B cell (primary cell): ENCODE results near the gene CHST11. TPM values are rescaled to one million over a fixed set of nuclear protein-coding genes. Genes with fewer than 3 reads are reported as not detected.
A peak's percentile ranks its signal among the peaks of the same experiment; 100 is the strongest.

Experiments used
- ATAC-seq: fragments of 200-7000 bp; cut with Tn5 transposase; one replicate; pipeline ENCODE4 v1.10.0; 2021; ENCODE audit warnings: low read depth, mild to moderate bottlenecking, moderate number of reproducible peaks, moderate library complexity
- CTCF ChIA-PET: fragments of 350-600 bp; sonication (Branson Sonifier 250); formaldehyde crosslinking; loops from one replicate; lab custom pipeline; 2021; ENCODE audit warnings: antibody characterized with exemption, inconsistent platforms; lab: Charles Lee
- POLR2A ChIA-PET: fragments of 350-600 bp; sonication (Branson Sonifier 250); formaldehyde crosslinking; loops from one replicate; lab custom pipeline; 2021; ENCODE audit warnings: antibody characterized with exemption; lab: Charles Lee
- DNase-seq: peaks from one replicate; pipeline ENCODE4 v3.0.0; 2013
- H2AFZ ChIP-seq: 2 replicates; pipeline ENCODE4 v1.6.1; 2012; ENCODE audit warnings: mild to moderate bottlenecking, low read depth, low read length; ENCODE audit not compliant: insufficient read depth, poor library complexity, severe bottlenecking
- H3K27ac ChIP-seq, 2 donors: 1 replicate in 1 of 2; 2 replicates in 1 of 2; pipeline ENCODE4 v1.5.1; 2012 to 2013; ENCODE audit warnings: low read length in 2 of 2, mild to moderate bottlenecking in 2 of 2, moderate library complexity in 1 of 2
- H3K27me3 ChIP-seq, 4 experiments: fragments of 200-600 bp in 1 of 4; sonication (generic) in 1 of 4; replicated peaks in 1 of 4; 1 replicate in 2 of 4; 2 replicates in 2 of 4; pipeline versions ENCODE4 v1.6.1 to v1.7.0; 2013 to 2016; ENCODE audit warnings: low read length in 3 of 4, mild to moderate bottlenecking in 2 of 4, mixed read lengths in 1 of 4, moderate library complexity in 1 of 4; ENCODE audit not compliant: insufficient read depth in 4 of 4, control insufficient read depth in 3 of 4; ENCODE audit errors: control extremely low read depth in 1 of 4
- H3K36me3 ChIP-seq, 2 experiments: replicated peaks in 1 of 2; 1 replicate in 1 of 2; 2 replicates in 1 of 2; pipeline versions ENCODE4 v1.6.1 to v1.7.1; 2013; ENCODE audit warnings: low read length in 1 of 2; ENCODE audit not compliant: insufficient read depth in 2 of 2, control insufficient read depth in 1 of 2; ENCODE audit errors: control extremely low read depth in 1 of 2, extremely low read depth in 1 of 2
- H3K4me1 ChIP-seq, 2 donors: fragments of 200-600 bp in 1 of 2; sonication (generic) in 1 of 2; 1 replicate in 1 of 2; 2 replicates in 1 of 2; pipeline versions ENCODE4 v1.5.1 to v1.6.1; 2013 to 2017; ENCODE audit warnings: low read length in 2 of 2; ENCODE audit not compliant: control insufficient read depth in 2 of 2, insufficient read depth in 2 of 2
- H3K4me2 ChIP-seq: replicated peaks from 2 replicates; pipeline ENCODE3; 2012; ENCODE audit warnings: mild to moderate bottlenecking, low read depth, low read length; ENCODE audit not compliant: poor library complexity, severe bottlenecking
- H3K4me3 ChIP-seq, 5 experiments: fragments of 200-600 bp in 1 of 5; sonication (generic) in 1 of 5; 1 replicate in 3 of 5; 2 replicates in 2 of 5; pipeline versions ENCODE4 v1.5.1 to v1.7.0; 2011 to 2016; ENCODE audit warnings: low read length in 4 of 5, mild to moderate bottlenecking in 4 of 5, low read depth in 2 of 5, control low read depth in 1 of 5, moderate library complexity in 1 of 5; ENCODE audit not compliant: insufficient read depth in 1 of 5; ENCODE audit errors: control extremely low read depth in 1 of 5, extremely low read depth in 1 of 5
- H3K79me2 ChIP-seq: fragments of 200-600 bp; sonication (generic); one replicate; pipeline ENCODE4 v1.6.0; 2016; ENCODE audit warnings: low read length; ENCODE audit not compliant: control insufficient read depth, insufficient read depth
- H3K9ac ChIP-seq: fragments of 200-600 bp; sonication (generic); 2 replicates; pipeline ENCODE4 v1.6.1; 2017; ENCODE audit warnings: mild to moderate bottlenecking, low read length, moderate library complexity
- H3K9me3 ChIP-seq, 3 donors: one replicate each; pipeline versions ENCODE4 v1.6.1 to v1.7.1; 2013; ENCODE audit warnings: low read length in 2 of 3; ENCODE audit not compliant: control insufficient read depth in 2 of 3, insufficient read depth in 1 of 3; ENCODE audit errors: control extremely low read depth in 1 of 3
- H4K20me1 ChIP-seq: 2 replicates; pipeline ENCODE4 v1.6.0; 2012; ENCODE audit warnings: mild to moderate bottlenecking, low read length; ENCODE audit not compliant: insufficient read depth, control insufficient read depth, poor library complexity, severe bottlenecking
- H3K27ac Mint-ChIP-seq: one replicate; pipeline ENCODE4 v1.8.0; 2021; ENCODE audit warnings: mixed read lengths
- H3K27me3 Mint-ChIP-seq: one replicate; pipeline ENCODE4 v1.8.0; 2021; ENCODE audit warnings: mixed read lengths
- H3K4me1 Mint-ChIP-seq: one replicate; pipeline ENCODE4 v1.8.0; 2021; ENCODE audit warnings: mixed read lengths
- H3K4me3 Mint-ChIP-seq: one replicate; pipeline ENCODE4 v1.8.0; 2021; ENCODE audit warnings: mixed read lengths
- H3K9me3 Mint-ChIP-seq: one replicate; pipeline ENCODE4 v1.8.0; 2022; ENCODE audit warnings: mixed read lengths; ENCODE audit not compliant: insufficient read depth
- CTCF ChIP-seq: fragments of 200-600 bp; IDR thresholded peaks from one replicate; pipeline ENCODE4 v1.8.0; 2022; ENCODE audit warnings: antibody characterized with exemption, mild to moderate bottlenecking
- EZH2 ChIP-seq: IDR thresholded peaks from 2 replicates; pipeline ENCODE4 v1.6.1; 2012; ENCODE audit warnings: borderline replicate concordance, low read depth, mild to moderate bottlenecking, moderate library complexity, low read length; ENCODE audit not compliant: insufficient read depth, poor library complexity, severe bottlenecking
- WGBS: methylation state at CpG from one replicate; pipeline ENCODE4 v1.1.5; 2013; ENCODE audit warnings: missing lambda C conversion rate; ENCODE audit not compliant: insufficient coverage; 5-methylcytosine and 5-hydroxymethylcytosine counted together
- intact Hi-C: fragments of 100-400 bp; cut with micrococcal nuclease; formaldehyde crosslinking; loops from one replicate; pipeline ENCODE4 v1.10.0; 2022
- polyA plus RNA-seq: library from polyadenylated mRNA; depleted of rRNA; stranded (reverse); fragments of >200 nt; gene quantifications from 2 replicates; pipeline ENCODE4 v1.2.3, GENCODE V29; 2012
- total RNA-seq, 2 donors: library from RNA; stranded (reverse); fragments of 120-200 nt in 1 of 2; gene quantifications; 1 replicate in 1 of 2; 2 replicates in 1 of 2; pipeline versions ENCODE4 v1.2.3 to v1.2.4, GENCODE V29; 2013 to 2022

CHST11 gene
- total and polyA plus RNA-seq, 2 donors (not counting 1 experiment from before 2014, with no cell fraction given): 46.3 to 152 TPM

GRCh38 chr12:104752016-104752415 is 295.3 kb downstream of the CHST11 start:
- Histone ChIP-seq H2AFZ (no peak overlapping the region), H4K20me1 (peaks cover 44% of the 10 kb centered on the region), H3K27ac (no peak overlapping the region), H3K4me1 (peaks cover 25 to 33% of the 10 kb centered on the region in 2 donors), H3K4me3 (no peak overlapping the region), H3K9me3 (no peaks in the 10 kb centered on the region), H3K4me2 (peak overlapping the region; percentile 45), H3K36me3 (peaks cover 0 to 3% of the 10 kb centered on the region in 2 experiments), H3K27me3 (no peaks in the 10 kb centered on the region), H3K79me2 (peaks cover 46% of the 10 kb centered on the region), H3K9ac (no peak overlapping the region)
- ATAC-seq: no peak
- CTCF ChIA-PET: interaction anchor here (1.1 to 2.8 kb wide), 3 partner anchors 38 to 370 kb away, joined by 3 to 8 read pairs (median 5); no protein-coding TSS in a partner anchor
- Mint-ChIP-seq H3K4me1 (peaks cover 59% of the 10 kb centered on the region), H3K4me3 (peak overlapping the region; percentile 32), H3K27me3 (no peaks in the 10 kb centered on the region), H3K27ac (no peak overlapping the region), H3K9me3 (no peaks in the 10 kb centered on the region)
- WGBS: 96% methylated on average over 4 of the region's 4 CpGs
- intact Hi-C loops: loop anchor here (5.0 kb wide), 3 partner anchors 40 to 295 kb away; partner anchors contain the start of gene CHST11
- TF ChIP-seq EZH2 (no peak), CTCF (no peak)
- no peak for DNase-seq
- POLR2A ChIA-PET: no interaction called here

GRCh38 chr12:104752881-104753280 is 296.1 kb downstream of the CHST11 start:
- Histone ChIP-seq H3K4me3 (no peak overlapping the region), H3K27me3 (no peaks in the 10 kb centered on the region), H4K20me1 (peaks cover 52% of the 10 kb centered on the region), H3K4me2 (no peak overlapping the region), H3K9me3 (no peaks in the 10 kb centered on the region), H3K4me1 (peaks cover 25 to 33% of the 10 kb centered on the region in 2 donors), H3K36me3 (peaks cover 0 to 12% of the 10 kb centered on the region in 2 experiments), H3K27ac (no peak overlapping the region), H3K9ac (no peak overlapping the region), H2AFZ (no peak overlapping the region), H3K79me2 (peaks cover 43% of the 10 kb centered on the region)
- TF ChIP-seq EZH2 (no peak), CTCF (no peak)
- intact Hi-C loops: loop anchor here (5.0 kb wide), 3 partner anchors 39 to 296 kb away; partner anchors contain the start of gene CHST11
- CTCF ChIA-PET: interaction anchor here (1.1 to 2.8 kb wide), 3 partner anchors 12 to 371 kb away, joined by 3 to 8 read pairs (median 3); no protein-coding TSS in a partner anchor
- no peaks in the 10 kb centered on the region for H3K27me3 Mint-ChIP-seq
- H3K9me3 Mint-ChIP-seq: no peaks in the 10 kb centered on the region
- H3K4me3 Mint-ChIP-seq: no peak overlapping the region
- DNase-seq (no peak), ATAC-seq (no peak)
- WGBS: 100% methylated on average over 7 of the region's 7 CpGs
- POLR2A ChIA-PET: no interaction called here
- H3K27ac Mint-ChIP-seq: no peak overlapping the region
- H3K4me1 Mint-ChIP-seq: peaks cover 53% of the 10 kb centered on the region
